ENCODE measurements around the gene RNF125. TPM values are rescaled to one million over a fixed set of nuclear protein-coding genes. Genes with fewer than 3 reads are reported as not detected.

RNF125 gene
- total and polyA plus RNA-seq, 9 of the 15 experiments (the other 6 are each of a cell fraction or from before 2014, with no cell fraction given), result 0.01 to 0.29 (median 0.07) TPM; not detected in 1

DNA sequence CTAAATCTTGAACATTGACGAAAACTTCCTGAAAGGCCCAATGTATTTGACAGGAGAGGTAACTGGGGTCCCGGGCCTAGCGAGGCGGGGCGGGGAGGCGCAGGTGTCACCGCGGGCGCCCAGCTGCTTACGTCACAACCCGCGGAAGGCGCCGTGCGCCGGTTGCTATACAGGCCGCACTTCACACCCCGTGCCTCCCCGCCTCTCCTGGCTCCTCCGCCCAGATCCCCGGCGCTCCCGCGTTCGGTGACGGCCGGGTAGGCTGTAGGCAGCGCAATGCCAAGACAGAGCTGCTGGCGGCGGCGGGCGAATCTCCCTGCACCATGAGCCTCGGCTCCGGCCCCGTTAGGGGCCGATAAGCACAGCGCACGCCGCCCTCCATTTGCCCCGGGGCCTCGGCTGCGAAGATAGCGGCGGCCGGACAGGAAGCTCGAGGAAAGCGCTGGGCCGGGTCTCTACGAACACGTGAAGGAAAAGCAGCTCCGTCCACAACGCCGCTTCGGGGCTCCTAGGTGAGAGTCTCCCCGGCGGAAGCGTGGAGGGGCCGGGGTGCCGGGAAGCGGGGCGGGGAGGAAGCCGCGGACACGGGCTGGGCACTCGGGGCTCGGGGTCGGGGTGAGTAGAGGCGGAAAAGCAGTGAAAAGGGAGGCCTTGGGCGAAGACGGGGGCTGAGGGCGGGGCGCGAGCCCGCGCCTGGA lies 73.2 kb downstream of the RNF125 start, which contains the start of gene RNF138 (continued):
- TF ChIP-seq, protein P1, sequence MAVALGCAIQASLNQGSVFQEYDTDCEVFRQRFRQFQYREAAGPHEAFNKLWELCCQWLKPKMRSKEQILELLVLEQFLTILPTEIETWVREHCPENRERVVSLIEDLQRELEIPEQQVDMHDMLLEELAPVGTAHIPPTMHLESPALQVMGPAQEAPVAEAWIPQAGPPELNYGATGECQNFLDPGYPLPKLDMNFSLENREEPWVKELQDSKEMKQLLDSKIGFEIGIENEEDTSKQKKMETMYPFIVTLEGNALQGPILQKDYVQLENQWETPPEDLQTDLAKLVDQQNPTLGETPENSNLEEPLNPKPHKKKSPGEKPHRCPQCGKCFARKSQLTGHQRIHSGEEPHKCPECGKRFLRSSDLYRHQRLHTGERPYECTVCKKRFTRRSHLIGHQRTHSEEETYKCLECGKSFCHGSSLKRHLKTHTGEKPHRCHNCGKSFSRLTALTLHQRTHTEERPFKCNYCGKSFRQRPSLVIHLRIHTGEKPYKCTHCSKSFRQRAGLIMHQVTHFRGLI (CRISPR knock-in tag; IDR thresholded peaks at IDR 0.05), result no peak
- TF ChIP-seq, protein P2, sequence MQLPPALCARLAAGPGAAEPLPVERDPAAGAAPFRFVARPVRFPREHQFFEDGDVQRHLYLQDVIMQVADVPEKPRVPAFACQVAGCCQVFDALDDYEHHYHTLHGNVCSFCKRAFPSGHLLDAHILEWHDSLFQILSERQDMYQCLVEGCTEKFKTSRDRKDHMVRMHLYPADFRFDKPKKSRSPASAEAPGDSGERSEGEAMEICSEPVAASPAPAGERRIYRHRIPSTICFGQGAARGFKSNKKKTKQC (CRISPR knock-in tag; IDR thresholded peaks at IDR 0.05), result peak; percentile 96
- no peak for TF ChIP-seq PCBP2 (IDR thresholded peaks at IDR 0.05; ENCODE audit: low read depth, low read length, poor library complexity, severe bottlenecking)
- no peak for TF ChIP-seq SIX5 (IDR thresholded peaks at IDR 0.05; ENCODE audit: borderline replicate concordance in 1 of 2, insufficient read depth in 1 of 2, low read depth in 1 of 2, low read length in 2 of 2)
- no peak for TF ChIP-seq PTBP1 (IDR thresholded peaks at IDR 0.05; ENCODE audit: low read depth, low read length)
- TF ChIP-seq CXXC5 (CRISPR knock-in tag; IDR thresholded peaks at IDR 0.05), result peak; percentile 96
- TF ChIP-seq POLR2B (IDR thresholded peaks at IDR 0.05; ENCODE audit: low read depth, partially characterized antibody), result peak; percentile 73
- TF ChIP-seq HIVEP1 (CRISPR knock-in tag; IDR thresholded peaks at IDR 0.05), result no peak
- TF ChIP-seq, protein P3, sequence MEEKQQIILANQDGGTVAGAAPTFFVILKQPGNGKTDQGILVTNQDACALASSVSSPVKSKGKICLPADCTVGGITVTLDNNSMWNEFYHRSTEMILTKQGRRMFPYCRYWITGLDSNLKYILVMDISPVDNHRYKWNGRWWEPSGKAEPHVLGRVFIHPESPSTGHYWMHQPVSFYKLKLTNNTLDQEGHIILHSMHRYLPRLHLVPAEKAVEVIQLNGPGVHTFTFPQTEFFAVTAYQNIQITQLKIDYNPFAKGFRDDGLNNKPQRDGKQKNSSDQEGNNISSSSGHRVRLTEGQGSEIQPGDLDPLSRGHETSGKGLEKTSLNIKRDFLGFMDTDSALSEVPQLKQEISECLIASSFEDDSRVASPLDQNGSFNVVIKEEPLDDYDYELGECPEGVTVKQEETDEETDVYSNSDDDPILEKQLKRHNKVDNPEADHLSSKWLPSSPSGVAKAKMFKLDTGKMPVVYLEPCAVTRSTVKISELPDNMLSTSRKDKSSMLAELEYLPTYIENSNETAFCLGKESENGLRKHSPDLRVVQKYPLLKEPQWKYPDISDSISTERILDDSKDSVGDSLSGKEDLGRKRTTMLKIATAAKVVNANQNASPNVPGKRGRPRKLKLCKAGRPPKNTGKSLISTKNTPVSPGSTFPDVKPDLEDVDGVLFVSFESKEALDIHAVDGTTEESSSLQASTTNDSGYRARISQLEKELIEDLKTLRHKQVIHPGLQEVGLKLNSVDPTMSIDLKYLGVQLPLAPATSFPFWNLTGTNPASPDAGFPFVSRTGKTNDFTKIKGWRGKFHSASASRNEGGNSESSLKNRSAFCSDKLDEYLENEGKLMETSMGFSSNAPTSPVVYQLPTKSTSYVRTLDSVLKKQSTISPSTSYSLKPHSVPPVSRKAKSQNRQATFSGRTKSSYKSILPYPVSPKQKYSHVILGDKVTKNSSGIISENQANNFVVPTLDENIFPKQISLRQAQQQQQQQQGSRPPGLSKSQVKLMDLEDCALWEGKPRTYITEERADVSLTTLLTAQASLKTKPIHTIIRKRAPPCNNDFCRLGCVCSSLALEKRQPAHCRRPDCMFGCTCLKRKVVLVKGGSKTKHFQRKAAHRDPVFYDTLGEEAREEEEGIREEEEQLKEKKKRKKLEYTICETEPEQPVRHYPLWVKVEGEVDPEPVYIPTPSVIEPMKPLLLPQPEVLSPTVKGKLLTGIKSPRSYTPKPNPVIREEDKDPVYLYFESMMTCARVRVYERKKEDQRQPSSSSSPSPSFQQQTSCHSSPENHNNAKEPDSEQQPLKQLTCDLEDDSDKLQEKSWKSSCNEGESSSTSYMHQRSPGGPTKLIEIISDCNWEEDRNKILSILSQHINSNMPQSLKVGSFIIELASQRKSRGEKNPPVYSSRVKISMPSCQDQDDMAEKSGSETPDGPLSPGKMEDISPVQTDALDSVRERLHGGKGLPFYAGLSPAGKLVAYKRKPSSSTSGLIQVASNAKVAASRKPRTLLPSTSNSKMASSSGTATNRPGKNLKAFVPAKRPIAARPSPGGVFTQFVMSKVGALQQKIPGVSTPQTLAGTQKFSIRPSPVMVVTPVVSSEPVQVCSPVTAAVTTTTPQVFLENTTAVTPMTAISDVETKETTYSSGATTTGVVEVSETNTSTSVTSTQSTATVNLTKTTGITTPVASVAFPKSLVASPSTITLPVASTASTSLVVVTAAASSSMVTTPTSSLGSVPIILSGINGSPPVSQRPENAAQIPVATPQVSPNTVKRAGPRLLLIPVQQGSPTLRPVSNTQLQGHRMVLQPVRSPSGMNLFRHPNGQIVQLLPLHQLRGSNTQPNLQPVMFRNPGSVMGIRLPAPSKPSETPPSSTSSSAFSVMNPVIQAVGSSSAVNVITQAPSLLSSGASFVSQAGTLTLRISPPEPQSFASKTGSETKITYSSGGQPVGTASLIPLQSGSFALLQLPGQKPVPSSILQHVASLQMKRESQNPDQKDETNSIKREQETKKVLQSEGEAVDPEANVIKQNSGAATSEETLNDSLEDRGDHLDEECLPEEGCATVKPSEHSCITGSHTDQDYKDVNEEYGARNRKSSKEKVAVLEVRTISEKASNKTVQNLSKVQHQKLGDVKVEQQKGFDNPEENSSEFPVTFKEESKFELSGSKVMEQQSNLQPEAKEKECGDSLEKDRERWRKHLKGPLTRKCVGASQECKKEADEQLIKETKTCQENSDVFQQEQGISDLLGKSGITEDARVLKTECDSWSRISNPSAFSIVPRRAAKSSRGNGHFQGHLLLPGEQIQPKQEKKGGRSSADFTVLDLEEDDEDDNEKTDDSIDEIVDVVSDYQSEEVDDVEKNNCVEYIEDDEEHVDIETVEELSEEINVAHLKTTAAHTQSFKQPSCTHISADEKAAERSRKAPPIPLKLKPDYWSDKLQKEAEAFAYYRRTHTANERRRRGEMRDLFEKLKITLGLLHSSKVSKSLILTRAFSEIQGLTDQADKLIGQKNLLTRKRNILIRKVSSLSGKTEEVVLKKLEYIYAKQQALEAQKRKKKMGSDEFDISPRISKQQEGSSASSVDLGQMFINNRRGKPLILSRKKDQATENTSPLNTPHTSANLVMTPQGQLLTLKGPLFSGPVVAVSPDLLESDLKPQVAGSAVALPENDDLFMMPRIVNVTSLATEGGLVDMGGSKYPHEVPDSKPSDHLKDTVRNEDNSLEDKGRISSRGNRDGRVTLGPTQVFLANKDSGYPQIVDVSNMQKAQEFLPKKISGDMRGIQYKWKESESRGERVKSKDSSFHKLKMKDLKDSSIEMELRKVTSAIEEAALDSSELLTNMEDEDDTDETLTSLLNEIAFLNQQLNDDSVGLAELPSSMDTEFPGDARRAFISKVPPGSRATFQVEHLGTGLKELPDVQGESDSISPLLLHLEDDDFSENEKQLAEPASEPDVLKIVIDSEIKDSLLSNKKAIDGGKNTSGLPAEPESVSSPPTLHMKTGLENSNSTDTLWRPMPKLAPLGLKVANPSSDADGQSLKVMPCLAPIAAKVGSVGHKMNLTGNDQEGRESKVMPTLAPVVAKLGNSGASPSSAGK (IDR thresholded peaks at IDR 0.05), result peak; percentile 99
- peak; percentile 62; the same call in 1 of the 2 replicates for TF ChIP-seq ZNF589 (CRISPR knock-in tag; IDR thresholded peaks at IDR 0.05; ENCODE audit: low read depth)
- no peak for TF ChIP-seq ZNF668 (CRISPR knock-in tag; IDR thresholded peaks at IDR 0.05)
- no peak for TF ChIP-seq MEF2A (IDR thresholded peaks at IDR 0.05; ENCODE audit: control insufficient read depth, low read depth, low read length)
- TF ChIP-seq ZNF778 (CRISPR knock-in tag; IDR thresholded peaks at IDR 0.05), result no peak
- TF ChIP-seq NFRKB (IDR thresholded peaks at IDR 0.05; ENCODE audit: low read depth), result peak; percentile 65; the same call in 1 of the 2 replicates
